ENCODE results near the gene RGS8.

- TF ChIP-seq ESRRA (IDR thresholded peaks at IDR 0.05; ENCODE audit: low read length) (no peak), POLR2A (IDR thresholded peaks at IDR 0.05; ENCODE audit: low read depth, low read length) (no peak), POLR2AphosphoS5 (IDR thresholded peaks at IDR 0.05; ENCODE audit: low read length) (no peak), CBFB (IDR thresholded peaks at IDR 0.05; ENCODE audit: low read depth) (no peak), GATAD2B (conservative IDR thresholded peaks at IDR 0.05; ENCODE audit: low read depth) (no peak)
Measured at GRCh38 chr1:182669266-182669665, 15.1 kb downstream of the RGS8 start.

Data from GM12878 (cell line).